Measurements from ENCODE around the gene SCGN.
"Not testable (repeated sequence)": the region's sequence is repeated elsewhere in the genome, so short reads cannot be mapped to it uniquely, and the experiment has no call there.

SCGN gene

GRCh38 chr6:25732468-25733198 is 80.6 kb downstream of the SCGN start:
- DNase-seq = no peak

GRCh38 chr6:25735261-25735660 is 83.2 kb downstream of the SCGN start:
- DNase-seq = no peak

GRCh38 chr6:25743868-25744267 is 91.9 kb downstream of the SCGN start:
- DNase-seq = no peak

- no peak for DNase-seq
Measured at GRCh38 chr6:25745836-25746235, 93.8 kb downstream of the SCGN start.

GRCh38 chr6:25746968-25747367 is 95.0 kb downstream of the SCGN start:
- no peak for DNase-seq

- DNase-seq = no peak
Measured at GRCh38 chr6:25747477-25747876, 95.5 kb downstream of the SCGN start.

- DNase-seq = no peak
Measured at GRCh38 chr6:25748049-25748448, 96.0 kb downstream of the SCGN start.

GRCh38 chr6:25748601-25749517 is 96.8 kb downstream of the SCGN start:
- not testable (repeated sequence) for DNase-seq

- no peak for DNase-seq
Measured at GRCh38 chr6:25749837-25750236, 97.8 kb downstream of the SCGN start.

GRCh38 chr6:25750906-25751305 is 98.9 kb downstream of the SCGN start:
- no peak for DNase-seq

Data from CD4-positive, alpha-beta T cell treated with Interleukin-4 for 4 hours (primary cell).